SJSA1 (cell line): ENCODE data around the gene TNNC2. TPM values are rescaled to one million over a fixed set of nuclear protein-coding genes. Genes with fewer than 3 reads are reported as not detected.
A peak's percentile ranks its signal among the peaks of the same experiment; 100 is the strongest.

ENCODE experiments used
- DNase-seq, 2 experiments: peaks; one replicate each; pipeline ENCODE4 v3.0.0-alpha.2; 2015 to 2020; ENCODE audit warnings: low spot score in 2 of 2, low read depth in 1 of 2
- H3K27ac ChIP-seq: fragments of 250-450 bp; sonication (Bioruptor Pico); 2 replicates; pipeline ENCODE4 v1.5.1; 2020; ENCODE audit warnings: mild to moderate bottlenecking, moderate library complexity
- H3K27me3 ChIP-seq: fragments of 250-450 bp; sonication (Bioruptor Pico); replicated peaks from 2 replicates; pipeline ENCODE4 v1.5.1; 2020; ENCODE audit warnings: mild to moderate bottlenecking, moderate library complexity
- H3K36me3 ChIP-seq: fragments of 250-450 bp; sonication (Bioruptor Pico); 2 replicates; pipeline ENCODE4 v1.5.1; 2020; ENCODE audit warnings: mild to moderate bottlenecking
- H3K4me1 ChIP-seq: fragments of 250-450 bp; sonication (Bioruptor Pico); replicated peaks from 2 replicates; pipeline ENCODE4 v1.6.1; 2021; ENCODE audit warnings: mild to moderate bottlenecking
- H3K4me3 ChIP-seq: fragments of 250-450 bp; sonication (Bioruptor Pico); 2 replicates; pipeline ENCODE4 v1.5.1; 2020; ENCODE audit warnings: mild to moderate bottlenecking
- H3K9me3 ChIP-seq: fragments of 250-450 bp; sonication (Bioruptor Pico); replicated peaks from 2 replicates; pipeline ENCODE4 v1.5.1; 2020; ENCODE audit warnings: mild to moderate bottlenecking
- total RNA-seq: library from RNA; depleted of rRNA; stranded (reverse); fragments of >200 nt; shearing (Covaris generic); gene quantifications from 2 replicates; pipeline ENCODE4 v1.2.3, GENCODE V29; 2014

Gene TNNC2
- total RNA-seq, 1 experiment from 2014 or later = not detected

DNA sequence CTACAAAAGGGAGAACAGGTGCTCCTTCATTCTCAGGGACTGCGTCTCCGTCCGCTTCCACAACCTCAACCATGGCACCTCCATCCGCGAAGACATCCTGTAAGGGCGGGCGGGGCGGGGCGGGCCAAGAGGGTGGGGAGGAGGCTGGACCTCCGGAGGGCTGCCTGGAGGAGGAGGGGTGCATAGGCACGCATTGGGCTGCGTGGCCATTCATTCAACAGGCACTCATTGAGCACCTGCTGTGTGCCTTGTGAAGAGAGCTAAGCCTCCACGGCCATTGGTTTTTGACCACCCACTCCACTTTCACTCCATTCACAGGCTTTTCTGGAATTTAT lies 30.7 kb upstream of the TNNC2 start:
- Histone ChIP-seq H3K36me3 (peaks cover 19% of the 10 kb centered on the region), H3K27me3 (no peaks in the 10 kb centered on the region), H3K4me3 (peak overlapping the region; percentile 64), H3K9me3 (no peaks in the 10 kb centered on the region), H3K27ac (0 out of 2 replicates have a peak overlapping the region, but pooled peaks have one; percentile 37), H3K4me1 (peaks cover 15% of the 10 kb centered on the region)
- no peak for DNase-seq

DNA sequence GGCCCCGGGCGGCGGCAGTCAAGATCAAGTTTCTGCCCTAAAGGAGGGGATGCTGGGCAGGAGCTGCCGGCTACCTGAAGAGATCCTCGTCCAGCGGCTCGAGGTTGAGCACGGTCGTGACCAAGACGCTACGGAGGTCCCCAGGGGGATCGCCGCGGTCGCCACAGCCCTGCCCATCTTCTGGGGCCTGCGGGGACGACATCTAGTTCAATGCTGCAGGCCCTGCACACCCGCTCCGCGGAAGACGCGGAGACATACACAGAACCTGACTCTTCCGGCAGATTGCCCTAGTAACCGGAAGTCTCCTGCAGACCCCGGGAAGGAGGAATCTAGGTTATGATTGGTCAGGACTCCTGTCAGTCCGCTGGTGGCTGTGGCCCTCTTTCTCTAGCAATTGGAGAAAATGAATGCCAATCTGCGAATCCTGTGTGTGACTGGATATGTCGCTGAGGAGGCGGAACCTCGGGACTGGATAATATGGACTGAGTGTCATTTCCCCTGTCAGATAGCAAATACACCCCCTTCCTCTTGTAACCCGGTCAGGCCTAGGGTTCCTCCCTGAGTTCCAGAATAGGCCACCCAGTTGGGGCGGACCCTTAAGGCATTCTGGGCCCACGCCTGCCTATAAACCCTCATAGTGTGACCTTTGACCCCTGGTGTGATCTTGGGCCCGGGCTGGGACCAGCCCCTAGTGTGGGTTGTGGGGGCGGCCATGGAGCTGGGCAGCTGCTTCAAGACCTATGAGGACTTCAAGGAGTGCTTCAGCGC lies 30.2 kb upstream of the TNNC2 start, which contains the start of the genes ACOT8 and ZSWIM3:
TSS of gene ACOT8 (minus strand) at position 279 of the 768 bp plus-strand sequence. CDS start at position 202, 77 bp downstream.
TSS of gene ZSWIM3 (plus strand) at position 501 of the 768 bp plus-strand sequence. CDS start at position 713, 212 bp downstream.
- peak; percentile 99 for DNase-seq
- Histone ChIP-seq H3K9me3 (no peaks in the 10 kb centered on the region), H3K36me3 (peaks cover 21% of the 10 kb centered on the region), H3K4me3 (peak within 1 kb of the TSS; percentile 64), H3K4me1 (peaks cover 15% of the 10 kb centered on the region), H3K27ac (0 out of 2 replicates have a peak within 1 kb of the TSS, but pooled peaks have one; percentile 37), H3K27me3 (no peaks in the 10 kb centered on the region)

DNA sequence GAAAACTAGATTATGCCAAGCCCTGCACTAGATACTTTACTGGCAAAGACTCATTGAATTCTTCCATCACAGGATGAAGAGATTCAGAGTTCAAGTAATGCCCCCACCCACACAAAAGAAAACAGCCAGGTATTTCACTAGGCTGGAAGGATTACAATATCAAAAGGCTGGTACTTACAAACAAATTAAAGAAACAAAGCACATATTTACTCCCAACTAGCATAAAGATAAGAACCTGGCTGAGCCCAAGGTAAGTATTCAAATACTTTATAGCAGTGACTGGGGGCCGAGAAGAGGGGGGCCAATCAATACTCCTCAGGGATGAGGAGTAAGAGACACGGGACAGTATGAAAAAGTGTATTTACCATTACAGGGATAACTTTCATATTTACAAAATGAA lies 26.4 kb upstream of the TNNC2 start:
- Histone ChIP-seq H3K27me3 (no peaks in the 10 kb centered on the region), H3K9me3 (no peaks in the 10 kb centered on the region), H3K4me1 (peaks cover 15% of the 10 kb centered on the region), H3K4me3 (no peak overlapping the region), H3K27ac (no peak overlapping the region), H3K36me3 (peaks cover 33% of the 10 kb centered on the region)
- no peak for DNase-seq

DNA sequence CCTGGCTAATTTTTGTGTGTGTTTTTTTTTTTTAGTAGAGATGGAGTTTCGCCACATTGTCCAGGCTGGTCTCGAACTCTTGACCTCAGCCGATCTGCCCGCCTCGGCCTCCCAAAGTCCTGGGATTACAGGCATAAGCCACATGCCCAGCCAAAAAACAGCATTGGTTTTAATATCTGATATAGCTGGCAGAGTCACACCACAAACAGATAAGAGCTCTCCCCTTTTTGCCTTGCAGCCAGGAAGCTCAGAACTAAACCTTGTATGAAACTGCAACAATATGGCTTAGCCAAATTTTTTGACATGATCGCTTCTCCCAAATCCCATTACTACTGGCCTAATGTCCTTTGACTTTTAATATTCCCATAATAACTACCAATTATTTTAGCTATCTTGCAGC lies 25.2 kb upstream of the TNNC2 start:
- no peaks in the 10 kb centered on the region for H3K27me3 ChIP-seq
- no peak overlapping the region for H3K4me3 ChIP-seq
- no peak overlapping the region for H3K27ac ChIP-seq
- H3K36me3 ChIP-seq = peaks cover 40% of the 10 kb centered on the region
- H3K4me1 ChIP-seq = peaks cover 9% of the 10 kb centered on the region
- H3K9me3 ChIP-seq = no peaks in the 10 kb centered on the region
- DNase-seq = no peak

DNA sequence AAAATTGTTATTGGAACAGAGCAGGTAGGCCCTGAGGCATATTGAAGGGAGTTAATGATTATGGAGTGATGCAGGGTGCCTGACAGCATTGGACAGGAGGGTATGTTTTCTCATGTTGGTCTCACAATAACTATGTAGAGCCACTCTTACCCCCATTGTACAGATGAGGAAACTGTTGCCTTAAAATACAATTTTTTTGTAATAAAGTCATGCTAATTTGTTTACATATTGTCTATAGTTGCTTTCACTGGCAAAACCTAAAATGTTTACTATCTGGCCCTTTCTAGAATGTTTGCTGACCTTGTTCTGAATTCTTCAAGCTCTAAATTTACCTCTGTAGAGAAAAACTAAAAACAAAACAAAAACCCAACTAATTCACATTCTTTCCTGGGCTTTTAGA lies 24.4 kb upstream of the TNNC2 start:
- Histone ChIP-seq H3K4me3 (no peak overlapping the region), H3K36me3 (peaks cover 40% of the 10 kb centered on the region), H3K4me1 (peaks cover 8% of the 10 kb centered on the region), H3K27me3 (no peaks in the 10 kb centered on the region), H3K9me3 (no peaks in the 10 kb centered on the region), H3K27ac (no peak overlapping the region)
- DNase-seq = no peak

DNA sequence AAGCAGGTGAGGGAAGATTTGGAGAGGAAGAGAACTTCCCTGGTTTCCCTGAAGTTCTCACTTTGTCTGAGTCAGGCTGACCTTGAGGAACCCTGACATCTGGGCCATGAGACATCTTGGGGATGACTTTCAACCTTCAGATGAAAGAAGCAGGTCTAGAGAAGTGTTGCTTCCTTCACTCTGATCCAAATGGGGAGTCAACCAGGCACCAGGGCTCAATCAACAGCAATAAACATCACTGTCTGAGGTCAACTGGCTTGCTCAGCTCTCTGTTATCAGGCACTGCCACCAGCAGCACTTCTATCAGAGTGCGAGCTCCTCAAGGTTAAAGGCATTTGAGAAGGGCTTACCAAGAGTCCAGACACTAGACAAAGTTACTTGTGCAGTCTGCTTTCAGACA lies 23.8 kb upstream of the TNNC2 start:
- Histone ChIP-seq H3K4me3 (no peak overlapping the region), H3K4me1 (peaks cover 2% of the 10 kb centered on the region; the same call in 1 of the 2 replicates), H3K27ac (no peak overlapping the region), H3K36me3 (peaks cover 44% of the 10 kb centered on the region), H3K27me3 (no peaks in the 10 kb centered on the region), H3K9me3 (no peaks in the 10 kb centered on the region)
- DNase-seq = no peak

DNA sequence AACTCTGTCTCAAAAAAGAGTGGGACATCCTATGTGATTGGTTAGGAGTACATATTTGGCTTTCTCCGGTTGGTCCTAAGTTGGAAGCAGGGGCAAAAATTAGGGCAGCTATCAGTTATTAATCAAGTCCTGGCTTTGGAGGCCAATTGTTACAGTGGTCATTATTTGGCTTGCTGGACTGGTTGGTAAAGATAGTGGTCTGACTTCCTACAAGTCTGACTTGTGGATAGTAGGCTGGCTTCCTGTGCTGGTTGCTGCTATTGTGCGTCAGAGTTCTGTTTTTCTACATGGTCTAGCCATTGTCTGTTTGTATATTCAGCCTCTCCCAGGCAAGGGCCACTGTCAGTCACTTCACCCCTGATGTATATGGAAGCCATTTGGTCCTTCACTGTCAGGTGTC lies 23.1 kb upstream of the TNNC2 start:
- no peaks in the 10 kb centered on the region for H3K9me3 ChIP-seq
- H3K4me3 ChIP-seq = no peak overlapping the region
- H3K36me3 ChIP-seq = peaks cover 48% of the 10 kb centered on the region
- H3K27me3 ChIP-seq = no peaks in the 10 kb centered on the region
- no peak for DNase-seq
- H3K4me1 ChIP-seq = no peaks in the 10 kb centered on the region
- no peak overlapping the region for H3K27ac ChIP-seq

DNA sequence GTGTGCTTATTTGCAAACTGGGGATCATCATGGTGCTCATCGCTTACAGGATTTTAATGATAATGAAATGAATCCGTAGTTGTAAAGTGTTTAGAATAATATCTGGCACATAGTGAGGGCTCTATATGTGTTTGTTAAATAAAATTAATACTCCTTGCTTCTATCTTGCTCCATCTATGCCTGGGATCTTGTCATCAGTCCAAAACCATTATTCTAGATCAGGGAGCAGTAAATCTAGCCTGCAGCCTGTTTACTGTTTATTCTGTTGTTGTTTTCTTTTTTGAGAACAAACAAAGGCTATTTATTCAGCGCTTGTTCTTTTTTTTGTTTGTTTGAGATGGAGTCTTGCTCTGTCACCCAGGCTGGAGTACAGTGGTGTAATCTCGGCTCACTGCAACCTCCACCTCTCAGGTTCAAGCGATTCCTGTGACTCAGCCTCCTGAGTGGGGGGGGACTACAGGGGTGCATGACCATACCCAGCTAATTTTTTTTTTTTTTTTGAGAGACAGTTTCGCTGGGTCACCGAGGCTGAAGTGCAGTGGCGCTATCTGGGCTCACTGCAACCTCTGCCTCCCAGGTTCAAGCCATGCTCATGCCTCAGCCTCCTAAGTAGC lies 22.0 kb upstream of the TNNC2 start:
- no peak for DNase-seq
- H3K27me3 ChIP-seq = no peaks in the 10 kb centered on the region
- H3K27ac ChIP-seq = no peak overlapping the region
- H3K9me3 ChIP-seq = no peaks in the 10 kb centered on the region
- no peak overlapping the region for H3K4me3 ChIP-seq
- H3K4me1 ChIP-seq = no peaks in the 10 kb centered on the region
- peaks cover 49% of the 10 kb centered on the region for H3K36me3 ChIP-seq

DNA sequence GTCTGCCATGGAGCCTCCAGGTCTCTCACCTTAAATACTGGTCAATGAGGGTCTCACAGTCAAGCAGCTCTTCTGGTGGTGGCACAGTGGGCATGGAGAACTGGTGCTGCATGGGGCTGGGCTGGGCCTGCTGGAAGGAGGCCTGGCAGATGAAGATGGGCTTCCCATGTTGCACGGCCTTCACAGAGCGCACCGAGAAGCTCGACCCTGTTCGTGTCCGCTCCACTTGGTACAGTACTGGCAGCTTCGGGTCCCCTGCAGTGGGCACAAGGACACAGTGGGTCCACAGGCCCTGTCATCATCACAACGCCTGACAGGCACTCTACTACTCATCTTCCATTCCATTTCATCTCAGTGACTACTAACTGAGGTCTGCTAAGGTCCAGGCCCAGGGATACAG lies 21.3 kb upstream of the TNNC2 start:
- no peak for DNase-seq
- Histone ChIP-seq H3K36me3 (peaks cover 52% of the 10 kb centered on the region), H3K27ac (no peak overlapping the region), H3K4me3 (no peak overlapping the region), H3K27me3 (no peaks in the 10 kb centered on the region), H3K4me1 (no peaks in the 10 kb centered on the region), H3K9me3 (no peaks in the 10 kb centered on the region)

DNA sequence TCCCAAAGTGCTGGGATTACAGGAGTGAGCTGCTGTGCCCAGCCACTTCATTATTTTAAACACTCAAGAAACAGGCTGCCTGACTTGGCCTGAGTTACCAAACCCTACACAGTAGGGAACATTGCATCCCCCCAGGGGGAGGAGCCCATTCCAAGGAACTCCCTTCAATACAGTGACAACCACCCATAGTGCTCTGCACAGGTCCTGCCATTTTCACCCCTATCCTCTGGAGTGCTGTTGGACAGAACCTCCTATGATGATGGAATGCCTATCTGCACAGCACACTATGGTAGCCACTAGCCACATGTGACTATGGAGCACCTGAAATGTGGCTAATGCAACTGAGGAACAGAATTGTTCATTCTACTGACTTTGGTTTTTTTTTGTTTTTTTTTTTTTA lies 18.3 kb upstream of the TNNC2 start:
- no peak for DNase-seq
- H3K4me3 ChIP-seq = no peak overlapping the region
- no peaks in the 10 kb centered on the region for H3K27me3 ChIP-seq
- H3K4me1 ChIP-seq = no peaks in the 10 kb centered on the region
- peaks cover 74% of the 10 kb centered on the region for H3K36me3 ChIP-seq
- no peaks in the 10 kb centered on the region for H3K9me3 ChIP-seq
- no peak overlapping the region for H3K27ac ChIP-seq

DNA sequence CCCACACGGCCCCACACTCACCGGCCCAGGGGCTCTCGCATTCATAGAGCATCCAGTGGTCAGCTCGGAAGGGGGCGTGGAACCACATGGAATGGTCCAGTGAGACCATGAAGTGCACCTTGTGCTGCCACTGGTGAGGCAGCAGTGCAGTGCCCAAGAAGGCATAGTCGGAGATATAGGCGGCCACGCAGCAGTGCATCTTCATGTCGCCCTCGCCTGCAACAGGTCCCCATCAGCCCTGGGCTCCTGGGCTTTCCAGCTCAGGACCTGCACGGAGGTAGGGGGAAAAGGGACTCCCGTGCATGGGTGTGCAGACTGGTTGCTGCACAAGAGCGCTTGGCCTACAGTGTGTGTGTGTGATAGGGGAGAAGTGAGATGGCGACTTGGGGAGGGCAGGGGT lies 16.4 kb upstream of the TNNC2 start:
- no peaks in the 10 kb centered on the region for H3K27me3 ChIP-seq
- H3K36me3 ChIP-seq = peaks cover 70% of the 10 kb centered on the region
- no peaks in the 10 kb centered on the region for H3K4me1 ChIP-seq
- H3K4me3 ChIP-seq = no peak overlapping the region
- no peak for DNase-seq
- H3K27ac ChIP-seq = no peak overlapping the region
- no peaks in the 10 kb centered on the region for H3K9me3 ChIP-seq

DNA sequence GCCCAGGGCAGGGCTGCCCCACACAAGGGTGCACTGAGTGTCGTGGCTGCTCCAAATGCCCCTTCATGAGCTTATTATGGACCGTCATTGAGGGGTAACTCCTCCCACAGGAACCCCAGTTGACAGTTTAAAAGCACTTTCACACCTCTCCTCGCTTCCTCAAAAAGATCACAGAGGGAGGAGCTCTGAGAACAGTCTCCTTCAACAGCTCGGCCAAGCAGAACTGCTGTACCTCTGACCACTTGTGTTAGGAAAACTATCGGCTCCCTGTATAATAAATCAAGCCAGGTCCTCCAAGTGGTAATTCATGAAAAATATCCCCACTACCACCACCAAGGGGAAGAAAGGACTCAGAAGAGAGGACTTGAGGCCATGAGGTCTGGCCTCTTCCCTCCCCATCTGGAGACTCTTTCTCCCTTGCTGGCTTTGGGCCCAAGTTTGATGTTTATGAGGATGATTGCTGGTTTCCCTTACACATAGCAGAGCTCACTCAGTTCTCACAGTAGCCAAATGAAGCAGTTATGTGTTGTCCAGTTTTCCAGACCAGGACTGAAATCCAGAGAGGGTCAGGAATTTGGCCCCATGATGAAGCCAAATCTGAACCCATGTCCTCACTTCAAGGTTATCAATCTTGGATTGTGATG lies 15.2 kb upstream of the TNNC2 start:
- DNase-seq = no peak
- no peak overlapping the region for H3K4me3 ChIP-seq
- no peaks in the 10 kb centered on the region for H3K9me3 ChIP-seq
- H3K27ac ChIP-seq = no peak overlapping the region
- H3K36me3 ChIP-seq = peaks cover 69% of the 10 kb centered on the region
- no peaks in the 10 kb centered on the region for H3K27me3 ChIP-seq
- H3K4me1 ChIP-seq = no peaks in the 10 kb centered on the region

DNA sequence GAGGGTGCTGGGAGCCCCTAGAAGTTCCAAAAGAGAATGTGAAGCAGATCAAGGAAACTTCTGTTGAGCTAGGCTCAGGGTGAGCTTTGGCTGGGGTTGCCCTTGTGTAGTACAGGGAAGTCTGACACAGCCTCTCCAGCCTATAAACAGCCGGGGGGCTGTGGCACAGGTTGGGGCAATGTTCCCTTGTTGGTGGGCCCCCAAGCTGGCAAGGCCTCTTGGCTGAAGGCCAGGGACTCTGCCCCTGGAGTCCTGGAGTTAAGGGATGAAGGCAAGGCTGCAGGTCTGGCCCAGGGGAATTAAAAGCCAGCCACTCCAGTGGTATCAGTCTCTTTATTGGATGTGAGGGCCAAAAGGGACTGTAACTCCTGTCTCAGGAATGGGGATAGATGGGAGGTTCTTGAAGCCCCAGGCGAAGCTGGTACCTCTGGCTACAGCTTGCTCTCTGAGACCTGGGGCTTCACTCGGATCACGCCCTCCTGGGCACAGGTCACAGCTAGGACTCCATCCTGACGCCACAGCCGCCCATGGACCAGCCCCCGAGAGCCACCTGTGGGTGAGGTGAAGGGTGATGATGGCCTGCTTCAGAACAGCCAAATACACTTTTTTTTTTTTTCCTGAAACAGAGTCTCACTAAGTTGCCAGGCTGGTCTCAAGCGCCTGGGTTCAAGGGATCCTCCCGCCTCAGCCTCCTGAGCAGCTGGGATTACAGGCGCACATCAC lies 14.5 kb upstream of the TNNC2 start:
- no peaks in the 10 kb centered on the region for H3K9me3 ChIP-seq
- no peak overlapping the region for H3K4me3 ChIP-seq
- no peaks in the 10 kb centered on the region for H3K27me3 ChIP-seq
- H3K4me1 ChIP-seq = no peaks in the 10 kb centered on the region
- H3K27ac ChIP-seq = no peak overlapping the region
- DNase-seq = no peak
- peaks cover 66% of the 10 kb centered on the region for H3K36me3 ChIP-seq
